ENCODE data around the gene C2CD2L. TPM values are rescaled to one million over a fixed set of nuclear protein-coding genes. Genes with fewer than 3 reads are reported as not detected.
"Not testable (repeated sequence)": the region's sequence is repeated elsewhere in the genome, so short reads cannot be mapped to it uniquely, and the experiment has no call there.

The C2CD2L gene
- total and polyA plus RNA-seq, 5 experiments from 2014 or later, result 3.4 to 27.8 (median 10.0) TPM

DNA sequence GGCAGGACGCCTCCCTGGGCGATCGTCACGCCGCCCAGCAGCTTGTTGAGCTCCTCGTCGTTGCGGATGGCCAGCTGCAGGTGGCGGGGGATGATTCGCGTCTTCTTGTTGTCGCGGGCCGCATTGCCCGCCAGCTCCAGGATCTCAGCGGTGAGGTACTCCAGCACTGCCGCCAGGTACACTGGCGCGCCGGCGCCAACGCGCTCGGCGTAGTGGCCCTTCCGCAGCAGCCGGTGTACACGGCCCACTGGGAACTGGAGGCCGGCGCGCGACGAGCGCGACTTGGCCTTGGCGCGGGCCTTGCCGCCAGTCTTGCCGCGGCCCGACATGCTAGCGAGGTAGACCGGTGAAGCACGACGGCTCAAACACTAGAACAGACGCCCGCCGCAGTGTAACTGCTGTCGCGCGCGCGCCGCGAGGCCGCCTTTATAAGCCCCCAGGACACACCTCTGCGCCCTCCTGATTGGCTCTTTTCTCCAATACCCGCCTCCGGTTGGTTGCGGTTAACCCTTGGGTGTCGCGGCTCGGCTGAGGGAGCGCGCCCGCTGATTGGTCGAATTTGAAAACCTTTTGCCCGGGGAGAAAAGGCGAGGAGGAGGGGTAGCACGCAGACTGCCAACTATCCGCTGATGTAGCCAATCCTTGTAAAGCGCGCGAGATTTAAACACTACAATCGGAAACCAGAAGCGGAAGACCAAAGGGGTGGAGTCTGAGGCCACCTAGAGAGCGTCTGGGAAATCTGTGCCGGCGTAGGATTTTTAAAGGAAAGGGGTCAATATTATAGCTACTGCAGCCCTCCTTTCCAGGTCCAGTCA, 11.9 kb upstream of the C2CD2L start:
- peaks cover 0 to 3% (median 0%) of the 10 kb centered on the region in 5 donors for H3K27me3 Mint-ChIP-seq
- H3K4me1 Mint-ChIP-seq, result peaks cover 24 to 42% (median 37%) of the 10 kb centered on the region in 4 donors
- peak overlapping the region; percentile 79 to 98 (median 93) for H3K27ac Mint-ChIP-seq
- peak overlapping the region; percentile 89 to 95 (median 92) for H3K4me3 Mint-ChIP-seq
- peak; percentile 88 to 91 for ATAC-seq
- no peaks in the 10 kb centered on the region for H3K9me3 Mint-ChIP-seq
- POLR2A ChIA-PET, result interaction anchor here (0.6 to 7.1 kb wide), 27 partner anchors 10 to 693 kb away, joined by 3 to 79 read pairs (median 5); partner anchors contain the start of genes C2CD2L, CBL, CENATAC and HINFP
- H3K36me3 Mint-ChIP-seq, result peaks cover 0 to 31% (median 11%) of the 10 kb centered on the region in 3 donors
- DNase-seq, result peak; percentile 96 to 100 (median 100)

DNA sequence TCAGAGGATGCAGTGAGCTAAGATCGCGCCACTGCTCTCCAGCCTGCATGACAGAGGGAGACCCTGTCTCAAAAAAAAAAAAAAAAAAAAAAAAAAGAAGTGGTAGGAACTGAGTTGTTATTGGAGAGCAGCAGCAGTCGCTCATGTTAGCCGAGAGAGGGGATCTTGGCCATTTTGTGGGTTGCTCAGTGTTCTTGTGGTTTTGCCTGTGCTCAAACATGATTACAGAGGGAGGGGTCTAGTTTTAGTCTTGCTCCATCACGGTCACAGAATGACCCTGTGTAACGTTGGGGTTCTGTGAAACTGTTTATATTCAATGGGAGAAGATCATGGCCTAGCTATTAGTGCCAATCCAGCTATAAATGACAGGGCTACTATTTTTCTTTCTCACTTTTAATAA, 7.4 kb upstream of the C2CD2L start:
- H3K9me3 Mint-ChIP-seq, result no peaks in the 10 kb centered on the region
- H3K4me3 Mint-ChIP-seq, result peak overlapping the region in 9 of 10 donors; percentile 29 to 99 (median 97)
- no peak for ATAC-seq
- H3K36me3 Mint-ChIP-seq, result peaks cover 0 to 25% (median 10%) of the 10 kb centered on the region in 3 donors
- H3K27me3 Mint-ChIP-seq, result peaks cover 0 to 3% (median 0%) of the 10 kb centered on the region in 5 donors
- H3K4me1 Mint-ChIP-seq, result peaks cover 22 to 57% (median 47%) of the 10 kb centered on the region in 4 donors
- DNase-seq, result no peak
- POLR2A ChIA-PET, result interaction anchor here (0.7 to 7.1 kb wide), 6 partner anchors 7 to 881 kb away, joined by 3 to 79 read pairs (median 6); partner anchors contain the start of genes C2CD2L, RPS25, TRAPPC4 and VPS11
- peak overlapping the region in 4 of 10 donors; percentile 61 to 100 (median 84) for H3K27ac Mint-ChIP-seq

DNA sequence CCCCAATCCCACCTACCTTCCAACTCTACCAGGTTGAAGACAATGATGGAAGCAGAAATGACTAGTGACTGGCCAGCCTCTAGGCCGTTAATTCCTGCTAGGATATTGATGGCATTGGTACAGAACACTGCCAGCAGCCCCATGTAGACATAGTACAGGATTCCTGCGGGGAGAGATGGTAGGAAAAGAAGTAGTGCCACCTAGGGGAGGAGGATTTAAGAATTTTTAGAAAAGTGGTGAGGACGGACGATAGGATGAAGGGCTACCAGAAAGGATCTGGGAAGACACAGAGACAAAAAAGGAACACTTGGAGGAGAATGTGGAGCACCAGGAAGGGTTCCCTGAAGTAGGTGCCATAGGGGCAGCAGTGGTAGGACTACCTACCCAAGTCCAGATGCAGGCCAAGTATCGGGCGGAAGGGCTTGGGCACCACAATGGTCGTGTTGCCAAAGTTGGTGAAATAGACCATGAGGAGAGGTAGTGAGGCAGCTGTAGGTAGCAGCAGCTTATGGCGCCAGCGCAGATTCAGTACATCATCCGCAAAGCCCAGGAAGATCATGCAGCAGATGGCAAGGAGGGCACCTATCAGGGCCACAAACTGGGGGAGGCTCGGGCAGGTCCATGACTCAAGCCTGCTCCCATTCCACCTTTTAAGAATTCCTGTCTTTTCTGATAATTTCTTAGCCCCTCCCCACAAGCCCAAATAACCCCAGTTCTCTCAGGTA, 6.7 kb upstream of the C2CD2L start:
- POLR2A ChIA-PET, result interaction anchor here (0.7 to 7.1 kb wide), 4 partner anchors 7 to 59 kb away, joined by 3 to 79 read pairs (median 8); partner anchors contain the start of genes C2CD2L and HMBS
- Mint-ChIP-seq H3K27me3 (peaks cover 0 to 1% (median 0%) of the 10 kb centered on the region in 5 donors), H3K9me3 (no peaks in the 10 kb centered on the region), H3K36me3 (peaks cover 0 to 25% (median 10%) of the 10 kb centered on the region in 3 donors), H3K4me3 (peak overlapping the region; percentile 91 to 99 (median 97)), H3K27ac (peak overlapping the region; percentile 61 to 100 (median 84)), H3K4me1 (peaks cover 19 to 56% (median 45%) of the 10 kb centered on the region in 4 donors)
- no peak for DNase-seq
- ATAC-seq, result no peak

DNA sequence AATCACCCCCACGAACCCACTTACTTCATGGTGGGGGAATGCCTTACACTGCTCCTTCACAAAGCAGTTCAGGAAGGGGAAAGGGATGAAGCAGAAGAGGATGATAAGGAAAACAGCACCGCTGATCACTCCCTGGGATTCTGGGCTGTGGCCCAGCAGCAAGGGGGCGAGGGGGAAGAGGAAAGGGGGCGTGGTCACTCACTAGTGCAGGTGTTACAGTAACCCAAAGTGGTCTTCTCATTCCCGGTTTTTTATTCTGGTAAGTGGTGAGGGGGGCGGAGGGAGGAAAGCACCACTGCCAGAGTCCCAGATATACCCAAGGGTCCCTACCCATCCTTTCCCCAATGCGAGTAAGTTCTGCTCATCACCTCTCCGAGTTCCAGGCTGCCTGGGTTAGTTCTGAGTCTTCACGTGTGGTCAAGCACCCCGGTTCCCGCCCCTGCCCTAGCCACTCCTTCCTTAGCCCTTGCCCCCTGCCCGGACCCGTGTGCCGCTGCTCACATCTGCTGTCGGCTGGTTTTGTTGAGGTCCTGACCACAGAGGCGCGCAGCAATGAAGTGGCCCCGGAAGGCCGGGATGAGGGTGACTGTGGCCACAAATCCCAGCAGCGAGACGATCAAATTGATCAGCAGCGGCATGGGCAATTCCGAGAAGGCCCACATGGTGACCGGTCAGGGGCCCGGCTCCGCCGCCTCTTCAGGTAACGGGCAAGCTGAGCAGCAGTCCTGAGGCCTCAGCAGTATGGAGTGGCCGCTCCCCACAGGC, 6.0 kb upstream of the C2CD2L start:
- POLR2A ChIA-PET, result interaction anchor here (1.0 to 3.5 kb wide), 17 partner anchors 7 to 177 kb away, joined by 3 to 48 read pairs (median 6); partner anchors contain the start of genes ABCG4, CENATAC, HINFP and HMBS
- DNase-seq, result no peak
- Mint-ChIP-seq H3K9me3 (no peaks in the 10 kb centered on the region), H3K36me3 (peaks cover 0 to 25% (median 10%) of the 10 kb centered on the region in 3 donors), H3K4me3 (peak overlapping the region; percentile 91 to 99 (median 97)), H3K27ac (peak overlapping the region; percentile 96 to 100 (median 100)), H3K4me1 (peaks cover 21 to 54% (median 41%) of the 10 kb centered on the region in 4 donors), H3K27me3 (no peaks in the 10 kb centered on the region)
- peak in 1 of 2 donors; percentile 0 for ATAC-seq

DNA sequence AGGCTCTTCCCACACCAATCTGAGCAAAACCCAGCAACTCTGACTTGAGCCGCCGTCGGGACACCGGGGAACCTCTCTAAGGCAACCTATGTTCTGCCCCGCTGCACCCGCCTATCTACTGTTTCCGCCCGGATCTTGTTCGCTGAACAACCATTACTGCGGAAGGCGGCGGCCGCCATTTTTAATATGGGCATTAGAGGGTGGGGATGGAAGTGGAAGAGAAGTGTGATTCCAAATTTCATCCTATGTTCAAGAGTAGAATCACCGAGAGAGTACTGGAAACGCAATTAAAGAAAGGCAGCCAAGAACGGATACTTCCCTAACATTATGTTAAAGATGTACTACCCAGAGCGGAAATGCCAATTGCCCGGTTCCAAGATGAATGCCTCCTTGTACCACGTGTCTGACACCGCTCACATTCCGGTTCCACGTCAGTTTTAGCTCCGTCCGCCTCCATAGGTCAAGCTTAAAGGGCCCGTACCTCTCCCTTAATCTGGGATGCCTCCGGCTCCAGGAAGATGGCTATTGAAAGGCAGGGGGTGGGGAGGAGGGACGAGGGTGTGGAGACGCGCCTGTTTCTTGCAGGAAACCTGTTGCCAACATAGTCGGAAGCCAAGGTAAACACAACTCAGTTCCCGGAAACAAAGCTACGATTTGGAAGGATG, 5.3 kb upstream of the C2CD2L start, which contains the start of gene DPAGT1:
Gene DPAGT1 (minus strand): TSS at position 95 of the 665 bp plus-strand sequence. CDS start 198 bp downstream, outside the sequence.
- H3K36me3 Mint-ChIP-seq, result peaks cover 0 to 21% (median 10%) of the 10 kb centered on the region in 3 donors
- peaks cover 18 to 59% (median 47%) of the 10 kb centered on the region in 4 donors for H3K4me1 Mint-ChIP-seq
- H3K27me3 Mint-ChIP-seq, result no peaks in the 10 kb centered on the region
- POLR2A ChIA-PET, result interaction anchor here (0.6 to 3.5 kb wide), 25 partner anchors 8 to 824 kb away, joined by 3 to 48 read pairs (median 4); partner anchors contain the start of genes ABCG4, CENATAC, HINFP and HMBS
- DNase-seq (peak; percentile 66 to 92 (median 80)), ATAC-seq (peak; percentile 86 to 87)
- peak within 1 kb of the TSS; percentile 91 to 99 (median 97) for H3K4me3 Mint-ChIP-seq
- H3K9me3 Mint-ChIP-seq, result no peaks in the 10 kb centered on the region
- H3K27ac Mint-ChIP-seq, result peak within 1 kb of the TSS; percentile 96 to 100 (median 100)

DNA sequence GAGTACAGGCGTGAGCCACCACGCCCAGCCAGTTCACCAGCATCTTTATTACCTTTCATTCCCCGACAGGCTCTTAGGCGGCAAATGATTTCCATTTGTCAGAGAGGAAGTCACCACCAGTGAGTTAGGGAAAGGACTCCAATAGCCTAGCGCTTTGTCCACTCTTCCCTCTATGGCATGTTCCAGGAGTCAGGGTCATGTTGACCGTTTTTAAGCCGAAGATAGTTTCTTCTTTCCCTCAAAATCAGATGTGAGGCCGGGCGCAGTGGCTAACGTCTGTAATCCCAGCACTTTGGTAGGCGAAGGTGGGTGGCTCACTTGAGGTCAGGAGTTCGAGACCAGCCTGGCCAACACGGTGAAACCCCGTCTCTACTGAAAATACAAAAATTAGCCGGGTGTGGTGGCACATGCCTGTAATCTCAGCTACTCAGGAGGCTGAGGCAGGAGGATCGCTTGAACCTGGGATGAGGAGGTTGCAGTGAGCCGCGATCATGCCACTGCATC, 3.9 kb upstream of the C2CD2L start:
- not testable (repeated sequence) for ATAC-seq, H3K36me3 Mint-ChIP-seq, H3K27me3 Mint-ChIP-seq, H3K9me3 Mint-ChIP-seq
- DNase-seq, result peak in 1 of 10 donors; percentile 11
- Mint-ChIP-seq H3K4me1 (peaks cover 19 to 63% (median 49%) of the 10 kb centered on the region in 4 donors), H3K27ac (peak overlapping the region; percentile 91 to 100 (median 100)), H3K4me3 (peak overlapping the region; percentile 62 to 99 (median 97))
- POLR2A ChIA-PET, result interaction anchor here (1.2 to 3.5 kb wide), 13 partner anchors 9 to 94 kb away, joined by 3 to 48 read pairs (median 8); partner anchors contain the start of genes HINFP, NLRX1, RPS25 and TRAPPC4

DNA sequence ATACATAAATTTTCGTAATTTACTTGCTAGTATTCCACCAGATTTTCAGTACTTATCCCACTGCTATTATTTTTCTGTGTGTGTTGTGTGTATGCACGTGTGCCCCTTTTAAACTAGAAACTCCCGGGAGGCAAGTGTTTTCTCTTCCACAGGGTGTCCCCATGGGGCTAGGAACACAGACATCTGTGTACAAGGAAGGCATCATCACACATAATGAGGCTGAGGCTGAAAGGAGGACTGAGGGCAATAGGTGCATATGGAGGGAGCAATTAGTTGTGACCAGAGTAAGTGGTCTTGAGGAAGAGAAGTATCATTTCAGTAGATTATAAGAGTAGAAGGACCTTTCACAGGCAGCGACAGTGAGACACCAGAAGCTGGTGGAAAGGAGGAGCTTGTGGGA, 3.4 kb upstream of the C2CD2L start:
- H3K36me3 Mint-ChIP-seq, result peaks cover 0 to 3% (median 0%) of the 10 kb centered on the region in 3 donors
- H3K4me3 Mint-ChIP-seq, result peak overlapping the region in 9 of 10 donors; percentile 69 to 99 (median 83)
- ATAC-seq, result no peak
- no peaks in the 10 kb centered on the region for H3K9me3 Mint-ChIP-seq
- peak overlapping the region; percentile 57 to 100 (median 96) for H3K27ac Mint-ChIP-seq
- H3K4me1 Mint-ChIP-seq, result peaks cover 24 to 68% (median 50%) of the 10 kb centered on the region in 4 donors
- DNase-seq, result no peak
- POLR2A ChIA-PET, result interaction anchor here (0.6 to 6.6 kb wide), 3 partner anchors 7 to 404 kb away, joined by 4 to 79 read pairs (median 48); a partner anchor contains a TSS
- H3K27me3 Mint-ChIP-seq, result no peaks in the 10 kb centered on the region

DNA sequence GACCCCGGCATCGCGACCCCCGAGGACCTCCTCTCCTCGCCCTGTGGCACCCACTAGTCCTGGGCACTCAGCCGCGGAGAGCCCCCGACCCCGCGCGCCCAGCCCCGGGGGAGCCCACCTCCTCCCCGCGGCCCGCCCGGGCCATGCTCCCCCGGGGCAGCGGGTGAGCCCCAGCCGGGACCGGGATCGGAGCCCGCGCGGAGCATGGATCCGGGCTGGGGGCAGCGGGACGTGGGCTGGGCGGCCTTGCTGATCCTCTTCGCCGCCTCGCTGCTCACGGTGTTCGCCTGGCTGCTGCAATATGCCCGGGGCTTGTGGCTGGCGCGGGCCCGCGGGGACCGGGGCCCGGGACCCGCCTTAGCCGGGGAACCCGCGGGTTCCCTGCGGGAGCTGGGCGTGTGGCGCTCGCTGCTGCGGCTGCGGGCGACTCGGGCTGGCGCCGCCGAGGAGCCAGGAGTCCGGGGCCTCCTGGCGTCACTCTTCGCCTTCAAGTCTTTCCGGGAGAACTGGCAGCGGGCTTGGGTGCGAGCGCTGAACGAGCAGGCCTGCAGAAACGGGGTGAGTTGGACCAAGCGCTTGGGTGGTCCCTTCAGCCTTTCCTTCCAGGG, 498 bp downstream of the C2CD2L start:
- peak overlapping the region; percentile 84 to 95 (median 89) for H3K4me3 Mint-ChIP-seq
- H3K27me3 Mint-ChIP-seq, result no peaks in the 10 kb centered on the region
- peak; percentile 32 to 37 for ATAC-seq
- peak overlapping the region; percentile 73 to 95 (median 93) for H3K27ac Mint-ChIP-seq
- POLR2A ChIA-PET, result interaction anchor here (0.7 to 7.2 kb wide), 9 partner anchors 11 to 535 kb away, joined by 3 to 130 read pairs (median 5); partner anchors contain the start of genes ARCN1, HINFP, HMBS and RPS25
- DNase-seq, result no peak
- H3K4me1 Mint-ChIP-seq, result peaks cover 28 to 61% (median 47%) of the 10 kb centered on the region in 4 donors
- peaks cover 2 to 22% (median 6%) of the 10 kb centered on the region in 3 donors for H3K36me3 Mint-ChIP-seq
- H3K9me3 Mint-ChIP-seq, result no peaks in the 10 kb centered on the region

DNA sequence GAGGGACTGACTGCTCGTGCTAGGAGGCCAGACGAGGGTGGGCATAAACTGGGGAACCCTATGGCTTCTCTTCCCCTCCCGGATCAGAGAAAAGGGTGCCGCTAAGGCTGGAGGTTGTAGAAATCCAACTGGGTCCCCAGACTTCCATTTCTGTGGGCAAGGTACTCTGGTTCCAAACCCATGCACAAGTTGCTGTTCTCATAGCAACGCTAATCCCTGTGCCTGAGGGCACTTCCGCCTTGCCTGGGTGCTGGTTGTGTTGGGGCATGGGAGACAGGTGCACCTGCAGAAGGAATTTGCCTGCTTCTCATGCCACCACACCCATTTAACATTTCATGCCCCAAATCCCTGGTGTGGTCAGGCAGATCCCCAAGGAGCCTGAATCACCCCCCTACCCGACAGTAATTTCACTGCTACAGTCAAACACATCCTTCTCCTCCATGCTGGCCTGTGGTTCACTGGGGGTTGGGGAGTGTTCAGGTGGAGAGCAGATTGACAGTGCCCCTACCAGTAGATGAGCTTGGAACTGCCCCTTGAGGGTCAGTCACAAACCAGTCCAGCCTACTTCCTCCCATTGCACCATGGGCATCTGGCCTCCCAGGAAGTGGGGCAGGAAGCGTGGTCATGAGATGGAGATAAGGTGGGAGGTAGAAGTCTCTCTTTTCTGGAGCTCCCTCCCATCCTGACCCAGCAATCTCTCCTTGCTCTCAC, 1.2 kb downstream of the C2CD2L start:
- Mint-ChIP-seq H3K4me1 (peaks cover 33 to 59% (median 49%) of the 10 kb centered on the region in 4 donors), H3K36me3 (peaks cover 2 to 28% (median 6%) of the 10 kb centered on the region in 3 donors), H3K27ac (peak overlapping the region; percentile 73 to 95 (median 92)), H3K9me3 (no peaks in the 10 kb centered on the region), H3K27me3 (no peaks in the 10 kb centered on the region), H3K4me3 (peak overlapping the region; percentile 84 to 95 (median 88))
- DNase-seq (peak in 5 of 10 donors; percentile 25 to 55 (median 37)), ATAC-seq (peak; percentile 44 to 52)
- POLR2A ChIA-PET, result interaction anchor here (0.7 to 7.2 kb wide), 10 partner anchors 11 to 536 kb away, joined by 3 to 130 read pairs (median 4); partner anchors contain the start of genes ARCN1, HINFP, HMBS and RPS25

All from naive thymus-derived CD8-positive, alpha-beta T cell (primary cell).